Stimulated activated memory B cell treated with anti-CD40 and anti-IgM and Interleukin-4, amounts not matched to agents 10 μg/mL and 1 μg/mL and 100 μg/mL, for 72 hours (primary cell): ENCODE data around the gene CDH4.

ENCODE experiments used
- ATAC-seq: fragments of 150-1000 bp; cut with Tn5 transposase; 2 replicates; pipeline ENCODE4 v1.10.0; 2021
- H3K27ac Mint-ChIP-seq: one replicate; pipeline ENCODE4 v1.8.0; 2022; ENCODE audit warnings: mild to moderate bottlenecking, mixed read lengths
- H3K27me3 Mint-ChIP-seq: one replicate; pipeline ENCODE4 v1.8.0; 2022; ENCODE audit warnings: mixed read lengths
- H3K36me3 Mint-ChIP-seq: one replicate; pipeline ENCODE4 v1.8.0; 2022; ENCODE audit warnings: mixed read lengths
- H3K4me1 Mint-ChIP-seq: one replicate; pipeline ENCODE4 v1.8.0; 2022; ENCODE audit warnings: mixed read lengths
- H3K4me3 Mint-ChIP-seq: one replicate; pipeline ENCODE4 v1.8.0; 2022; ENCODE audit warnings: mild to moderate bottlenecking, moderate library complexity, mixed read lengths
- H3K9me3 Mint-ChIP-seq: one replicate; pipeline ENCODE4 v1.8.0; 2022; ENCODE audit warnings: mixed read lengths

Gene CDH4

DNA sequence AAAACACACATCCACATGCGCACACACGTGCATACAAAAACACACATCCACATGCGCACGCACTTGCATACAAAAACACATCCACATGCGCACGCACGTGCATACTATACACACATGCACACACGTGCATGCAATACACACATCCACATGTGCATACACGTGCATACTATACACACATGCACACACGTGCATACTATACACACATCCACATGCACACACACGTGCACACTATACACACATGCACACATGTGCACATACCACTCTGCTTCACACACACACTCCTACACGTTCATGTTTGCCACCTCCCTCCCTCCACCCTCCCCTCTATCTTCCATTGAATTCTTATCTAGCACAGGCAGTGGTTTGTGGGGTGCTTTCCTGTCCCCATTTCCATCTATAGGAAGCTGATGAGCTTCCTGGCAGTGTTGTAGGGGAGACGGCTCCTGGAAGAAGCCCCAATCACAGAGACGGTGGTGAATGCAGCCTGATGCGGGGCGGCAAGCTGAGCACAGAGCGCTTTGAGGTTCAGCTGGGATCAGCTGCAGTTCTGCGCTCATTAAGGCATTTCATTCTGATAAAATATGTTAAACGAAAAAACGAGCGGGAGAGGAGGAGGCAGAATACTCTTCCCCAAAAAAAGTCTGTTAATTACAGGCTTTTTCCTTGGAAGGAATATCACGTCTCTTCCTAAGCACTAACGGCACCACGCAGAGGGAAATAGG is 525.9 kb downstream of the CDH4 start:
- ATAC-seq: no peak

DNA sequence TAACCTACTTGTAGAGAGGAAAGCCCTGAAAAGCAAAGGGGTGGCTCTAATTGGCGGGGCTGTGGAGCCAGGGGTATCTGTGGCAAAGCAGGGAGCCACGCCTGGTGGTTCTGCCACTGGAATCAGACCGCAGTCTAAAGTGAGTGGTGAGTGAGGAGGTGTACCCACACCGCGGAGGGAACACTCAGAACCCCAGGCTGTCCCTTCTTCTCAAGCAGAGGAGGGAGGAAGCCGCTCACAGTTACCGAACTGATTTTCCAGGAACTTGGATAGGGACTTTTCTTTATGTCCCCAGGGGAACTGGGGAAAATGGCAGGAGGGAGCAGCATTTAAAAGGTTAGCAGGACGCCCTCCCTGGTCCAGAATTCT is 526.4 kb downstream of the CDH4 start:
- Mint-ChIP-seq H3K4me1 (no peaks in the 10 kb centered on the region), H3K27me3 (no peaks in the 10 kb centered on the region), H3K4me3 (no peak overlapping the region), H3K36me3 (no peaks in the 10 kb centered on the region), H3K27ac (no peak overlapping the region), H3K9me3 (peaks cover 21% of the 10 kb centered on the region)
- ATAC-seq: no peak

More for the DNA sequence above, 525.9 kb downstream of the CDH4 start:
- Mint-ChIP-seq H3K27me3 (no peaks in the 10 kb centered on the region), H3K36me3 (no peaks in the 10 kb centered on the region), H3K27ac (no peak overlapping the region), H3K4me1 (no peaks in the 10 kb centered on the region), H3K4me3 (no peak overlapping the region), H3K9me3 (peaks cover 21% of the 10 kb centered on the region)

DNA sequence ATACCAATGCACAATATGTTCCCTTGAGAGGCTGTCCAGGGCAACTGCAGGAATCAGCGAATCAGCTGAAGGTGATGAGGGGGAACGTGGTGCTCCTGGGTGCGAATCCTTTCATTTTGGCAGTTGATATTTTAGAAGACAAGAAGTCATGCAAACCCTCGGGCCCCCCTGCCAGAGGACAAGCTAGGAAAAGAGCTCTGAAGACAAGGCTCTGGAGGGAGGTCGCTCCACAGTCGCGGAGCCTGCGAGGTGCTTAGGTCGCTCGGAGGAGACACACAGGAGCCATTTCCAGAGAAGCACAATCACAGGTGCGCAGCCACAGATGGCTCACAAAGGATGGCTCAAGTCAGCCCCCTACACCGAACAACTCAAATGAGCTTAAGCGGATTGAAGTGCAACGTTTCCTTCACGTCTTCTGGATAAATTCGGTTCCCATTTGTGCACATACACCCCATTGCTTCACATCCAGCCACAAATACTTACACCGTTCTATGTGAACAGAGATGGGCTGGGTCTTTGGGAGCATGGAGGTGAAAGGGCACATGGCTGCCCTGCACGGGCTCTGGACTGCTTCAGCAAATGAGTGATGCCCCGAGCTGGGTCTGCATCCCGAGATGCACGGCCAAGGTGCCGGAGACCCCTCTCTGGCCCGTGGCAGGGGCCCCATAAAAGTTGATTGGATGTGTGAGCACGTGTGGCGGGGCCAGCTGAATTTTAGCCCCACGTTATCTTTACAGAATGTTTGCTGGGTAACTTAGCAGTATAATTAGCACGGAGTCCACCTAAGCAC is 527.3 kb downstream of the CDH4 start:
- H3K4me3 Mint-ChIP-seq: no peak overlapping the region
- no peak for ATAC-seq
- H3K9me3 Mint-ChIP-seq: peaks cover 21% of the 10 kb centered on the region
- no peaks in the 10 kb centered on the region for H3K27me3 Mint-ChIP-seq
- no peak overlapping the region for H3K27ac Mint-ChIP-seq
- no peaks in the 10 kb centered on the region for H3K36me3 Mint-ChIP-seq
- H3K4me1 Mint-ChIP-seq: no peaks in the 10 kb centered on the region

DNA sequence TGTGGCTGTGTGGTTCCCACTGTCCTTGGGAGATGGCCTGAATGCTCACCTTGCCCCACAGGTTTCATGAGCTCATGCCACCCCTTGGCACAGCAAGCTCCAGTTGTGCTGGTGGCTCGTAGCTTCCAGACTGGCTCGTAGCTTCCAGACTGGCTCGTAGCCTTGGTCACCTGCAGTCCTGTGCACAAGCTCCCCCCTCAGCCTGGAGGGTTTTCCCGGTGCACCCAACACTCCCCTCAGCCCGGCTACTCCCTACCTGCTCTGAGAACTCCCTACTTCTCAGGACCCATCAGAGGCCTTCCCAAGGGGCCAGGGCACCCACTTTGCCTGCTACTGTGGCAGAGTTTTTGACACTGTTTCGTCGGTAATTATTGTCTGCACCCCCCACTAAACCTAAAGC is 528.0 kb downstream of the CDH4 start:
- Mint-ChIP-seq H3K4me1 (no peaks in the 10 kb centered on the region), H3K36me3 (no peaks in the 10 kb centered on the region), H3K27ac (no peak overlapping the region), H3K4me3 (no peak overlapping the region), H3K9me3 (peaks cover 21% of the 10 kb centered on the region), H3K27me3 (no peaks in the 10 kb centered on the region)
- no peak for ATAC-seq

DNA sequence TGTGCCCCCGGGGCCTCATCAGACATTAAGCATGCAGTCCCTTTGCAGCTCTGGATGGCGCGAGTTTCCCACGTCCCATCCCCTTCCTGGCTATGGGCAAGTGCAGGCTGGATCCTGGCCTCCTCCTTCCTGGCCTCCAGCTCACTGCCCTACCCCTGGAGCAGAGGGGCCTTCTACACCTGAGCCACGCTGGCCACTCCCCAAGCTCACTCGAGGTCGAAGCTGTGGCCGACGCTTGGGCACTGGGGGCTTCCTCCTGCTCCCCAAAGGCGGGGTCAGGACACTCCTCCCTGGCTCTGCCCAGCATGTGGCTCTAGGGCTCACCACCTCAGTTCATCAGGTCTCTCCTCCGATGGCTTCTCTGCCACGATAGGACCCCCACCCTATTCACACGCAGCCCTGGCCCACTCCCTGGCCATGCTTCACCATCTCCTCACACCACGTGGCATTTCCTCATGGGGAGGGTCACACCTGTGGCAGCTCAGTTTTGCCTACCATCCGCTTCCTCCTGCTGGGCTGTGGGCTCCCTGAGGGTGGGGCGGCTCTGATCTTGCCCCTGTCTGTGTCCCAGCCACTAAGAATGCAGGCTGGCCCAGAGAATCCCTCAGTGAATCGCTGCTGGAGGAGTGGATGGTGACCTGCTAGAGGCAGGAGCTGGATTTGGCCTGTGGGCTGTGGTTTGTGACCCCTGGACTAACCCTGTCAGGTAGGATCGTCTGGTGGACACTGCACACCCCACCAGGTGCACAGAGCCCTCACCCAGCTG is 532.9 kb downstream of the CDH4 start:
- Mint-ChIP-seq H3K4me3 (no peak overlapping the region), H3K4me1 (no peaks in the 10 kb centered on the region), H3K36me3 (no peaks in the 10 kb centered on the region), H3K27ac (no peak overlapping the region), H3K9me3 (peaks cover 28% of the 10 kb centered on the region), H3K27me3 (no peaks in the 10 kb centered on the region)
- ATAC-seq: no peak

DNA sequence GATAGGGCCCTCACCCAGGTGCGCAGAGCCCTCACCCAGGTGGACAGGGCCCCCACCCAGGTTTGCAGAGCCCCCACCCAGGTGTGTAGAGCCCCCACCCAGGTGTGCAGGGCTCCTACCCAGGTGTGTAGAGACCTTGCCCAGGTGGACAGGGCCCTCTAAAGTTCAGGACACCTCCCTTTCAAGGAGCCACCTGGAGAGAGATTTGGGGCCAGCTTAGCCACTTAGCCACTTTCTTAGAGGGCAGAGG is 533.4 kb downstream of the CDH4 start:
- ATAC-seq: no peak
- Mint-ChIP-seq H3K4me3 (no peak overlapping the region), H3K9me3 (peaks cover 31% of the 10 kb centered on the region), H3K27me3 (no peaks in the 10 kb centered on the region), H3K27ac (no peak overlapping the region), H3K4me1 (no peaks in the 10 kb centered on the region), H3K36me3 (no peaks in the 10 kb centered on the region)

DNA sequence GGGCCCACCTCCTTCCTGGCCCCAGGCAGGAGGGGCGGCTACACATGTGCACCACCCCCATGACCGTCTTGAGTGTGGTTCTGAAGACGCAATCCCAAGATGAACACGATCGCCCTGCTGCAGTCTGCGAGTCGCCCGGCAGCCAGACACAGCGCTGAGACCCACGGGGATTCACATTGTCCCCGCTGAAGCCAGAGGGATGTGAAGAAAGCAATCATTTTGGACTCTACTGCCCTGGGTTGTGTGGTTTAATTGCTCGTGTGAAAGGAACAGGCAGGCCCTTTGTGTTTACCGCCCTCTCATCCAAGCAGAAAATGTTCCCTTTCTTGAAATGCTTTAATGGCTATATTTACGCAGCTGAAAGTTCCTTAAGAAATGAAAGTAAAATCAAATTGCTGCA is 534.2 kb downstream of the CDH4 start:
- H3K9me3 Mint-ChIP-seq: peaks cover 29% of the 10 kb centered on the region
- H3K27me3 Mint-ChIP-seq: peaks cover 6% of the 10 kb centered on the region
- ATAC-seq: no peak
- no peak overlapping the region for H3K4me3 Mint-ChIP-seq
- no peaks in the 10 kb centered on the region for H3K36me3 Mint-ChIP-seq
- H3K4me1 Mint-ChIP-seq: no peaks in the 10 kb centered on the region
- H3K27ac Mint-ChIP-seq: no peak overlapping the region

DNA sequence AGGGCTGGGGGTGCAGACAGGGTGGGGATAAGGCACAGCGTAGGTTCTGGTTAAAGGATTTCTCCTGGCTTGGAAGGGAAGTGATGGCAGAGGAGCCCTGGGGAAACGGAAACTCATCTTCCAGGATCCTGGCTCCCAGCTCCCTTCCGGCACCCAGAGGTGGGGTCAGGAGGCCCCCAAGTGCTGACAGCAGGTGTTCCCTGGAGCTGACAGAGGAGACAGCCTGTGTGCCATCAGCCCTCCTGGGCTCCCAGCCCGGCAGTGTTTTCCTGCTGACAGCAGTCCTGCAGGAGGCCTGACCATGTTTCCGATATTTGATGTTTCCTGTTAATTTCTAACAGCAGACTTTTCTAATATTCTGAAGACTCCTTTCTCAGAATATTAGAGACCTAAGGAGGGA is 536.3 kb downstream of the CDH4 start:
- Mint-ChIP-seq H3K4me1 (no peaks in the 10 kb centered on the region), H3K27me3 (peaks cover 13% of the 10 kb centered on the region), H3K4me3 (no peak overlapping the region), H3K36me3 (no peaks in the 10 kb centered on the region), H3K9me3 (peaks cover 23% of the 10 kb centered on the region), H3K27ac (no peak overlapping the region)
- ATAC-seq: no peak

DNA sequence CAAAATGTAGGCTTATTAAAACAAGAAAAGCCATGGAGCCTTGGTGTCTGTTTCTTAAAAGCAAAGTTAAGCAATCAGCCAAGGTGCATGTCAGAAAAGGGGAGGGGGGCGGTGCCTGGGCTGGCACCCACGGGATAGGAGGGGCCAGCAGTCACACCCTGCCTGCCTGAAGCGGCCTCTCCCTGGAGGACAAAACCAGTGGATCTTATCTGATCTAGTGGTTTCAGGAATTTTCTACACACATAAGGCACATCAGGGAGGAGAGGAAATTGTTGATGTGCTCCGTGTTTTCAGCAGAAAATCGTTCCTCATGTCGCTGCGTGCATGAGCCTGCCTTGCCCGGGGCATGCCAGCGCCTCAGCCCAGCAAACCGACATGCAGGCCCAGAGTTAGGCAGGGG is 537.3 kb downstream of the CDH4 start:
- H3K4me3 Mint-ChIP-seq: no peak overlapping the region
- no peak overlapping the region for H3K27ac Mint-ChIP-seq
- ATAC-seq: no peak
- peaks cover 23% of the 10 kb centered on the region for H3K9me3 Mint-ChIP-seq
- no peaks in the 10 kb centered on the region for H3K4me1 Mint-ChIP-seq
- peaks cover 13% of the 10 kb centered on the region for H3K27me3 Mint-ChIP-seq
- H3K36me3 Mint-ChIP-seq: no peaks in the 10 kb centered on the region

DNA sequence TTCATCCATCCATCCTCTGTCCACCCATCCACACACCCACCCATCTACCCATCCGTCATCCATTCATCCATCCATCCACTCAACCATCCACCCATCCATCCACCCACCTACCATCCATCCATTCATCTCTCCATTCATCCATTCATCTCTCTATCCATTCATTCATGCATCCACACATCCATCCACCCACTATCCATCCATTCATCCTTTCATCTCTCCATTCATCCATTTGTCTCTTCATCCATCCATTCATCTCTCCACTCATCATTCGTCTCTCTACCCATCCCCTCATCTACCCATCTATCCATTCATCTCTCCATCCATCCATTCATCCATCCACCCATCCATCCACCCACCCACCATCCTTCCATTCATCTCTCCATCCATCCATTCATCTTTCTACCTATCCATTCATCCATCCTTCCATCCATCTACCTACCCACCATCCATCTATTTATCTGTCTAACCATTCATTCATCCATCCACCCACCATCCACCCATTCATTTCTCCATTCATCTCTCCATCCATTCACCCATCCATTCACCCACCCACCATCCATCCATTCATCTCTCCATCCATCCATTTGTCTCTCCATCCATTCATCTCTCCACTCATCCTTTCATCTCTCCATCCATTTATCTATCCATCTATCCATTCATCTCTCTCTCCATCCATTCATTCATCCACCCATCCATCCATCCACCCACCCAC is 538.2 kb downstream of the CDH4 start:
- Mint-ChIP-seq H3K4me3 (no peak overlapping the region), H3K9me3 (peaks cover 26% of the 10 kb centered on the region), H3K27ac (no peak overlapping the region), H3K4me1 (no peaks in the 10 kb centered on the region), H3K36me3 (no peaks in the 10 kb centered on the region), H3K27me3 (peaks cover 13% of the 10 kb centered on the region)
- no peak for ATAC-seq

DNA sequence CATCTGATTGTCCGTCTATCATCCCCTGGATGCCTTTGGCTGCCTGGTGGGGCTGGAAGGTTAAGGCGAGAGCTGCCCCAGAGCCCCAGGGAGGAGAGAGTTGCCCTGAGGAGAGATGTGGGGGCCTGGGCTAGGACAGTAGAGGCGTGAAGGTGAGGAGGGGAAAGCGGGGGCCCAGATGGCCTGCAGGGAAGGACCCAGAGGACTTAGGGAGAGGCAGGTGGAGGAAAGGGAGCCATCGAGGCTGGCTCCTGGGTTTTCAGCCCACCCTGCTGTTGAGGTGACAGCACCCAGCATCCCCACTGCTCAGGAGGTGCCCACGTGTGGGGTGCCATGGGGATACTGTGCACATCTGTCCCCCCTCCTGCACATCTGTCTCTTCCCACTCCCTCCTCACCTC is 539.9 kb downstream of the CDH4 start:
- peaks cover 24% of the 10 kb centered on the region for H3K9me3 Mint-ChIP-seq
- no peak overlapping the region for H3K27ac Mint-ChIP-seq
- H3K36me3 Mint-ChIP-seq: no peaks in the 10 kb centered on the region
- no peak for ATAC-seq
- H3K27me3 Mint-ChIP-seq: peaks cover 13% of the 10 kb centered on the region
- no peaks in the 10 kb centered on the region for H3K4me1 Mint-ChIP-seq
- H3K4me3 Mint-ChIP-seq: no peak overlapping the region

DNA sequence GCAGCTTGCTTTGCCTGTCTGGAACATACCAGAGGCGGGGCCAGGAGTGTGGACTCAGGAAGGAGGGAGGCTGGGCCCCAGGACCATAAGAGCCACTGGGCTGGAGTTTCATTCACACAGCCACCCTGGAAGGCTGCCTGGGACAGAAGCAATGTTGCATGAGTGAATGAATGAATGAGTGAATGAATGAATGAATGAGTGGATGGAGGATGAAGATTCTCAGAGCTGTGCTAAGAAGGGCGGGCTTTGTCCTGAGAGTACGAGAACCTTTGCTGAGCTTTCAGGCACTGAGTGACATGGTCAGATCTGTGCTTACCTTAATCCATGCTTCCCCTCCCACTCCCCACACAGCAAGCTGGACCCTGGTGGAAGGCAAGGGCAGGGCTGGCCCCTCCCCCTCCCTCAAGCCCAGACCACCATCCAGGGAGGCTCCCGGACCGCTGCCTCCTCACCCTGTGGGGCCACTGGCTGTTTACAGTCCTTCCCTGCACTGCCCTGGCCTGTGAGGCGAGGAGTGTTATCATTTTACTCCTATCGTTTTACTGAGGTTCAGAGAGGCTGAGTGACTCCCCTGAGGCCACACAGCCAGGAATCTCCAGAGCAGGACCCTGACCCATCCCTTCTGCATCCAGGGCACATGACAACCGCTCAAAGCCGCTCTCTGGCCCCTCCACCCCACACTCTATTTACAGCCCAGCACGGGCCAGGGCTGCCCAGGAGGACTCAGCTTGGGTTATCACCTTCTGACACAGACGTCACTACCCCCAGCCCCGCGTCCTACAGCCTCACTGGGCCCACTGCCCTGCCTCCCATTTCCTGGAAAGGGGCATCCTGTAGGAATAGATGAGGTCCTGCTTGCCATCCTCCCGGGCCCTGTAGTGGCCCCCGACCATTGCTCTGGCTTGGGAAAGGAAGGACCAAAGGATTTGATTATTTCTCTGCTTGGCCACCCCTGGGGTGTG is 543.9 kb downstream of the CDH4 start:
- Mint-ChIP-seq H3K27me3 (peaks cover 10% of the 10 kb centered on the region), H3K36me3 (no peaks in the 10 kb centered on the region), H3K27ac (no peak overlapping the region), H3K4me1 (no peaks in the 10 kb centered on the region), H3K4me3 (no peak overlapping the region), H3K9me3 (peaks cover 8% of the 10 kb centered on the region)
- no peak for ATAC-seq

DNA sequence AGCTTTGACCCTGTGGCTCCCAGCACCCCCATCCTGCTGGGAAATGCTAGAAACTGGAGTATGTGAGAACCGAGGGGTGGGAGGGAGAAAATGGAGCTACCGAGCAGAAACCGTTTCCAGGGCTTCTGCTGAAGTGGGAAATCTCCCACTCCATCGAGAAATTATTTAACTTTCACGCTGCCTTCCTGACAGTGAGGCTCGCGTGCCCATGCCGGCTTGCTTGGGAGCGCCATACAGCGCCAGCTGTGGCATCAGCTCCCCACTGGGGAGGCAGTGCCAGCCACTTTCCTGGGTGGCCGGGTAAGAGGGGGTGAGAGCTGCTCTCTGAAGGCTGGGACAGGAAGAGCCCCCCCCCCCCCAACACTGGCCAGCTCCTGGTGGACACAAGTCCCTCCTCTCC is 544.7 kb downstream of the CDH4 start:
- Mint-ChIP-seq H3K27ac (no peak overlapping the region), H3K4me3 (no peak overlapping the region), H3K9me3 (peaks cover 4% of the 10 kb centered on the region), H3K4me1 (no peaks in the 10 kb centered on the region), H3K27me3 (peaks cover 7% of the 10 kb centered on the region), H3K36me3 (no peaks in the 10 kb centered on the region)
- no peak for ATAC-seq

DNA sequence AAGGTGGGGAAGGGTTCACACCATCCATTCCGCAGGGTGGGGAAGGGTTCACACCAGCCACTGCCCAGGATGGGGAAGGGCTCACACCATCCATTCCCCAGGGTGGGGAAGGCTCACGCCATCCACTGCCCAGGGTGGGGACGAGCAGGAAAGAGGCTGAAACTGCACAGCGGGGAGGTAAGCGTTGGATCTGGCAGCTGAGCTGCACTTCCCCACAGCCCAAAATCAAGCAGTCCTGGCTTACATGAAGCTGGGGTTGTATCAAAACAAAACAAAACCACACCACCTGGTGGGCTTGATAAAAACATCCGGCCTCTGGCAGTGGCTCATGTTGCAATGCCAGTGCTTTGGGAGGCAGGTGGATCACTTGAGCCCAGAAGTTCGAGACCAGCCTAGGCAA is 545.1 kb downstream of the CDH4 start:
- no peaks in the 10 kb centered on the region for H3K36me3 Mint-ChIP-seq
- no peak for ATAC-seq
- H3K4me3 Mint-ChIP-seq: no peak overlapping the region
- H3K9me3 Mint-ChIP-seq: peaks cover 4% of the 10 kb centered on the region
- no peak overlapping the region for H3K27ac Mint-ChIP-seq
- H3K27me3 Mint-ChIP-seq: peaks cover 9% of the 10 kb centered on the region
- no peaks in the 10 kb centered on the region for H3K4me1 Mint-ChIP-seq
